Measurements from ENCODE around the gene HPCA.

HPCA gene

DNA sequence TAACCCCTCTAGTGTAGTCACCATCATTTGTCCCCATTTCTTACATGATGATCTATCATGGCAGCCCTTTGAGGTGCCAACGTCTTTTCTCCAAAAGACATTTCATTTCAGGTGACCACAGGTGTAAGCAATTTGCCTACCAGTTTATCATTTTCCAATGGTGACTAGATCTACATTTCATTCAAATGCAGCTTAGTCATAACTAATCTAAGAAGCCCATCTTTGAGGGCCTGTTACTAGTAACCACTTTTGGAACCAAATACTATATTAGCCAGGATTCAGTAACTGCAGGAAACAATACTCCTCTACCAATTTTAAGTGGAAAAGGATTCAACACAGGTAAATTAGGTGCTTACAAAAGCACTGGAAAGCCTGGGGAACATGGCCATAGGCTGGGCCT is 45.5 kb downstream of the HPCA start:
- no peaks in the 10 kb centered on the region for H3K9me3 ChIP-seq (ENCODE audit: control insufficient read depth, low read length)
- H3K36me3 ChIP-seq (ENCODE audit: control insufficient read depth, insufficient read depth, low read length, severe bottlenecking): peaks cover 13% of the 10 kb centered on the region
- no peak for DNase-seq (ENCODE audit: low read depth)
- no peak overlapping the region for H3K9ac ChIP-seq (ENCODE audit: low read length)
- peaks cover 6% of the 10 kb centered on the region for H3K4me1 ChIP-seq (ENCODE audit: control insufficient read depth, insufficient read depth, low read length)
- H3K4me3 ChIP-seq (ENCODE audit: low read length): no peak overlapping the region
- H3K27me3 ChIP-seq (replicated peaks; ENCODE audit: control insufficient read depth, insufficient read depth, low read length): peaks cover 3% of the 10 kb centered on the region

- DNase-seq (ENCODE audit: low read depth): peak; percentile 25
- Histone ChIP-seq H3K4me1 (ENCODE audit: control insufficient read depth, insufficient read depth, low read length) (peaks cover 8% of the 10 kb centered on the region), H3K4me3 (ENCODE audit: low read length) (no peak overlapping the region), H3K9me3 (ENCODE audit: control insufficient read depth, low read length) (no peaks in the 10 kb centered on the region), H3K27me3 (replicated peaks; ENCODE audit: control insufficient read depth, insufficient read depth, low read length) (peaks cover 3% of the 10 kb centered on the region), H3K9ac (ENCODE audit: low read length) (peak overlapping the region; percentile 34), H3K36me3 (ENCODE audit: control insufficient read depth, insufficient read depth, low read length, severe bottlenecking) (peaks cover 20% of the 10 kb centered on the region)
Observed at GRCh38 chr1:32933742-32934322, 47.5 kb downstream of the HPCA start.

DNA sequence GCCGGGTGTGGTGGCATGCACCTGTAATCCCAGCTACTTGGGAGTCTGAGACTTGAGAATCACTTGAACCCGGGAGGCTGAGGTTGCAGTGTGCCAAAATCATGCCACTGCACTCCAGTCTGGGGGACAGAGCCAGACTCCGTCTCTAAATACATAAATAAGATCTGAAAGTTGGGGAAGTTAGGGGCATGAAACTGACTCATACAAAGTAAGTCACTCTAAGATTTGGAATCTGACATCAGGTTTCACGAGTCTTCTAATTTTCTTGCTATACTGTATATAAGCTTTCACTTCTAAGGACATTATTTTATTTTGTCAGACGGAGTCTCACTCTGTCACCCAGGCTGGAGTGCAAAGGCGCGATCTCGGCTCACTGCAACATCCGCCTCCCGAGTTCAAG is 48.2 kb downstream of the HPCA start:
- peaks cover 15% of the 10 kb centered on the region for H3K4me1 ChIP-seq (ENCODE audit: control insufficient read depth, insufficient read depth, low read length)
- no peak overlapping the region for H3K9ac ChIP-seq (ENCODE audit: low read length)
- H3K4me3 ChIP-seq (ENCODE audit: low read length): no peak overlapping the region
- no peaks in the 10 kb centered on the region for H3K9me3 ChIP-seq (ENCODE audit: control insufficient read depth, low read length)
- peaks cover 20% of the 10 kb centered on the region for H3K36me3 ChIP-seq (ENCODE audit: control insufficient read depth, insufficient read depth, low read length, severe bottlenecking)
- H3K27me3 ChIP-seq (replicated peaks; ENCODE audit: control insufficient read depth, insufficient read depth, low read length): no peaks in the 10 kb centered on the region
- DNase-seq (ENCODE audit: low read depth): no peak

GRCh38 chr1:32937061-32937460 is 50.8 kb downstream of the HPCA start:
- Histone ChIP-seq H3K9me3 (ENCODE audit: control insufficient read depth, low read length) (no peaks in the 10 kb centered on the region), H3K4me1 (ENCODE audit: control insufficient read depth, insufficient read depth, low read length) (peaks cover 30% of the 10 kb centered on the region), H3K27me3 (replicated peaks; ENCODE audit: control insufficient read depth, insufficient read depth, low read length) (no peaks in the 10 kb centered on the region), H3K9ac (ENCODE audit: low read length) (no peak overlapping the region), H3K4me3 (ENCODE audit: low read length) (no peak overlapping the region), H3K36me3 (ENCODE audit: control insufficient read depth, insufficient read depth, low read length, severe bottlenecking) (peaks cover 20% of the 10 kb centered on the region)
- DNase-seq (ENCODE audit: low read depth): no peak

DNA sequence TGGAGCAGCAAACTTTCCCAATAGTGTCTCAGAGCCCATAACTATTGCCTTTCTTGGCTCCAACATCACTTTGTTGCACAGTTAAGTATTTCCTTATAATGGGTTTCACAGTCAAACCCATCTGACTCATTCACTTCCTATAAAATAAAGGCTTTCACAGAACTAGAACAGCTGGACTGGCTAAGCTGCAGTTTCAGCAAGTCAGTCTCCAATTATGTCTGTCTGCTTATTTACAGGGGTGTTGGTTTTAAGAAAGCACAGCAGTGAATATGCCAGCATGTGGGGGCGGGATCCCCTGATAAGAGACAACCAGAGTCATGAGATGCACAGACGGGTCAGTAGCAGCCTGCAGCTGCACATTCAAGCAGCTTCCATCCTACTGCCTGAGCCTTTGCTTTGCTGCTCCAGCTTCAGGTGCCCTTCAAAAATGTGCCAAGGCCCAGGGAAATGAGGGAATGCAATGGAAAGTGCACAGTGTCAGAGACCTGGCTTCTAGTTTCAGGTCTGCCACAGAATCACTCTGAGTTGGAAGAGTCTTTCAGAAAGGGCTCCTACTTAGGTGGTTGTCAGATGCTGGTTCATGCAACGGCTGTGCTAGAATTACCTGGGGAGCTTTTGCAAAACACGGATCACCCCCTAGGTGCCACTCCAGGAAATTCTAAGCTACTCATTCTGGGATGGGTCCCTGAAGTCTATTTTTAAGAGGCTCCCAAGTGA is 53.5 kb downstream of the HPCA start:
- Histone ChIP-seq H3K4me1 (ENCODE audit: control insufficient read depth, insufficient read depth, low read length) (peaks cover 24% of the 10 kb centered on the region), H3K27me3 (replicated peaks; ENCODE audit: control insufficient read depth, insufficient read depth, low read length) (no peaks in the 10 kb centered on the region), H3K9me3 (ENCODE audit: control insufficient read depth, low read length) (no peaks in the 10 kb centered on the region), H3K36me3 (ENCODE audit: control insufficient read depth, insufficient read depth, low read length, severe bottlenecking) (peaks cover 37% of the 10 kb centered on the region), H3K4me3 (ENCODE audit: low read length) (no peak overlapping the region), H3K9ac (ENCODE audit: low read length) (peak overlapping the region; percentile 28)
- peak; percentile 80 for DNase-seq (ENCODE audit: low read depth)

DNA sequence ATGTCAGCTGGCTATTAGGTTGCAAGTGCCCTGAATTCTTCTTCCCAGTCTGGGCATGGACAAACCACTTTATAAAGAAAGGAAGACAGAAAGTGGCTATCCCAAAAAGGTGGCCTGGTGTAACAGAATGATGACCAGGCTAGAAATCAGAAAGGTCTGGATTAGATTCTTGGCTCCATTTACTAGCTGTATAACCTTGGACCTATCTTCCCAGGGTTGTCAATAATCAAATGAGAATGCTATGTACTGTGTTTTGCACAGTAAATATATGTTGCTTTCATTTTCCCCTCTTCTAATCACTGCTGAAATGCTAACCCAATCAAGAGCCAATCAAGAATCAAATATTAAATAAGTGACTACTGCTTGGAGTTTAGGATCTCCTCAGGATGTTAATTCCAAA is 57.9 kb downstream of the HPCA start:
- Histone ChIP-seq H3K4me1 (ENCODE audit: control insufficient read depth, insufficient read depth, low read length) (peaks cover 36% of the 10 kb centered on the region), H3K9ac (ENCODE audit: low read length) (no peak overlapping the region), H3K27me3 (replicated peaks; ENCODE audit: control insufficient read depth, insufficient read depth, low read length) (no peaks in the 10 kb centered on the region), H3K4me3 (ENCODE audit: low read length) (no peak overlapping the region), H3K36me3 (ENCODE audit: control insufficient read depth, insufficient read depth, low read length, severe bottlenecking) (peaks cover 38% of the 10 kb centered on the region), H3K9me3 (ENCODE audit: control insufficient read depth, low read length) (no peaks in the 10 kb centered on the region)
- no peak for DNase-seq (ENCODE audit: low read depth)
